Activated CD4-positive, alpha-beta T cell treated with anti-CD3 and anti-CD28 coated beads for 4 hours (primary cell): ENCODE data around the gene GPC5.

Source experiments
- DNase-seq, 2 donors: peaks; one replicate each; pipeline ENCODE4 v3.0.0-alpha.2; 2020

Gene GPC5

GRCh38 chr13:92038905-92039304 lies 640.5 kb downstream of the GPC5 start:
- DNase-seq, result no peak

GRCh38 chr13:92042522-92042921 lies 644.1 kb downstream of the GPC5 start:
- no peak for DNase-seq

GRCh38 chr13:92044351-92044750 lies 645.9 kb downstream of the GPC5 start:
- no peak for DNase-seq

- no peak for DNase-seq
Observed at GRCh38 chr13:92054389-92054788, 656.0 kb downstream of the GPC5 start.

GRCh38 chr13:92074658-92075057 lies 676.2 kb downstream of the GPC5 start:
- no peak for DNase-seq

GRCh38 chr13:92097337-92097903 lies 699.0 kb downstream of the GPC5 start:
- no peak for DNase-seq

- no peak for DNase-seq
Observed at GRCh38 chr13:92101801-92102200, 703.4 kb downstream of the GPC5 start.

GRCh38 chr13:92103689-92104153 lies 705.3 kb downstream of the GPC5 start:
- no peak for DNase-seq

- no peak for DNase-seq
Observed at GRCh38 chr13:92122186-92122853, 723.9 kb downstream of the GPC5 start.

- DNase-seq, result no peak
Observed at GRCh38 chr13:92126399-92126798, 728.0 kb downstream of the GPC5 start.

- DNase-seq, result no peak
Observed at GRCh38 chr13:92135509-92135908, 737.1 kb downstream of the GPC5 start.

- no peak for DNase-seq
Observed at GRCh38 chr13:92136449-92137155, 738.2 kb downstream of the GPC5 start.

GRCh38 chr13:92137520-92137919 lies 739.1 kb downstream of the GPC5 start:
- DNase-seq, result no peak

GRCh38 chr13:92143766-92144165 lies 745.3 kb downstream of the GPC5 start:
- no peak for DNase-seq

GRCh38 chr13:92150606-92151005 lies 752.2 kb downstream of the GPC5 start:
- no peak for DNase-seq

- DNase-seq, result no peak
Observed at GRCh38 chr13:92158346-92158745, 759.9 kb downstream of the GPC5 start.

GRCh38 chr13:92164822-92165221 lies 766.4 kb downstream of the GPC5 start:
- DNase-seq, result no peak

GRCh38 chr13:92172191-92172590 lies 773.8 kb downstream of the GPC5 start:
- DNase-seq, result no peak

GRCh38 chr13:92173254-92173653 lies 774.8 kb downstream of the GPC5 start:
- no peak for DNase-seq

- DNase-seq, result no peak
Observed at GRCh38 chr13:92175330-92175729, 776.9 kb downstream of the GPC5 start.

GRCh38 chr13:92177966-92178365 lies 779.5 kb downstream of the GPC5 start:
- no peak for DNase-seq

- DNase-seq, result no peak
Observed at GRCh38 chr13:92179223-92179622, 780.8 kb downstream of the GPC5 start.

- peak in 1 of 2 donors; percentile 1 for DNase-seq
Observed at GRCh38 chr13:92187378-92187989, 789.1 kb downstream of the GPC5 start.

GRCh38 chr13:92188574-92188973 lies 790.2 kb downstream of the GPC5 start:
- DNase-seq, result no peak
